Hepatocyte (in vitro differentiated cells): ENCODE measurements around the gene ADIPOR1. TPM values are rescaled to one million over a fixed set of nuclear protein-coding genes. Genes with fewer than 3 reads are reported as not detected.
"Not testable (repeated sequence)": the region's sequence is repeated elsewhere in the genome, so short reads cannot be mapped to it uniquely, and the experiment has no call there.

Experiments used
- DNase-seq: peaks from one replicate; pipeline ENCODE4 v3.0.0-alpha.2; 2016; ENCODE audit warnings: low spot score
- H2AFZ ChIP-seq: fragments of 200-600 bp; sonication (generic); 2 replicates; pipeline ENCODE4 v1.6.0; 2016; ENCODE audit warnings: antibody characterized with exemption, mild to moderate bottlenecking
- H3K27ac ChIP-seq: fragments of 200-600 bp; sonication (generic); 2 replicates; pipeline ENCODE4 v1.5.1; 2016; ENCODE audit warnings: mild to moderate bottlenecking
- H3K27me3 ChIP-seq: fragments of 200-600 bp; sonication (generic); 2 replicates; pipeline ENCODE4 v1.6.1; 2016
- H3K36me3 ChIP-seq: fragments of 200-600 bp; sonication (generic); replicated peaks from 2 replicates; pipeline ENCODE4 v1.5.1; 2016; ENCODE audit warnings: low read depth; ENCODE audit not compliant: insufficient read depth
- H3K4me1 ChIP-seq: fragments of 200-600 bp; sonication (generic); 2 replicates; pipeline ENCODE4 v1.5.1; 2016; ENCODE audit warnings: mild to moderate bottlenecking, moderate library complexity; ENCODE audit not compliant: insufficient read depth
- H3K4me2 ChIP-seq: fragments of 200-600 bp; sonication (generic); 2 replicates; pipeline ENCODE4 v1.6.0; 2016
- H3K4me3 ChIP-seq: fragments of 200-600 bp; sonication (generic); 2 replicates; pipeline ENCODE4 v1.5.1; 2016; ENCODE audit warnings: mild to moderate bottlenecking
- H3K79me2 ChIP-seq: fragments of 200-600 bp; sonication (generic); 2 replicates; pipeline ENCODE4 v1.6.0; 2017; ENCODE audit warnings: mild to moderate bottlenecking
- H3K9me2 ChIP-seq: fragments of 200-600 bp; sonication (generic); replicated peaks from 2 replicates; pipeline ENCODE4 v1.6.0; 2017; ENCODE audit warnings: mild to moderate bottlenecking; ENCODE audit not compliant: insufficient read depth
- H3K9me3 ChIP-seq: fragments of 200-600 bp; sonication (generic); 2 replicates; pipeline ENCODE4 v1.5.1; 2016; ENCODE audit warnings: low read depth, mild to moderate bottlenecking
- H4K20me1 ChIP-seq: fragments of 200-600 bp; sonication (generic); 2 replicates; pipeline ENCODE4 v1.6.0; 2016; ENCODE audit warnings: mild to moderate bottlenecking; ENCODE audit not compliant: insufficient read depth, poor library complexity, severe bottlenecking
- EZH2 ChIP-seq: fragments of 200-600 bp; sonication (generic); IDR thresholded peaks from 2 replicates; pipeline ENCODE4 v1.6.1; 2016; ENCODE audit warnings: antibody characterized with exemption, mild to moderate bottlenecking, borderline replicate concordance
- EZH2phosphoT487 ChIP-seq: fragments of 200-600 bp; sonication (generic); IDR thresholded peaks from one replicate; pipeline ENCODE4 v1.6.1; 2018; ENCODE audit warnings: antibody characterized with exemption, mild to moderate bottlenecking, low read depth, moderate library complexity; ENCODE audit not compliant: unreplicated experiment, severe bottlenecking
- WGBS: methylation state at CpG from one replicate; pipeline ENCODE4 v1.1.6; 2016; ENCODE audit warnings: low lambda C conversion rate; ENCODE audit errors: missing lambda C conversion rate; 5-methylcytosine and 5-hydroxymethylcytosine counted together
- polyA plus RNA-seq: library from polyadenylated mRNA; unstranded; fragments of >200 nt; fragmentation: Nextera tagmentation; extraction: Ambion mirVana; gene quantifications from 2 replicates; pipeline ENCODE4 v1.2.1, GENCODE V29; 2016
- small RNA-seq: library from RNA; depleted of rRNA; stranded (forward); fragments of <200 nt; gene quantifications from one replicate; pipeline ENCODE3, GENCODE V24; 2014
- total RNA-seq: library from RNA; depleted of rRNA; stranded (reverse); fragments of >200 nt; gene quantifications from 2 replicates; pipeline ENCODE4 v1.2.3, GENCODE V29; 2014
- TF ChIP-seq, protein P1 (sequence below): fragments of 200-600 bp; sonication (generic); IDR thresholded peaks from 2 replicates; pipeline ENCODE4 v1.5.1; 2016; ENCODE audit warnings: antibody characterized with exemption, mild to moderate bottlenecking; ENCODE audit not compliant: poor library complexity

ADIPOR1 gene
- total and polyA plus RNA-seq, 2 experiments from 2014 or later, result 75.7 to 121 TPM

DNA sequence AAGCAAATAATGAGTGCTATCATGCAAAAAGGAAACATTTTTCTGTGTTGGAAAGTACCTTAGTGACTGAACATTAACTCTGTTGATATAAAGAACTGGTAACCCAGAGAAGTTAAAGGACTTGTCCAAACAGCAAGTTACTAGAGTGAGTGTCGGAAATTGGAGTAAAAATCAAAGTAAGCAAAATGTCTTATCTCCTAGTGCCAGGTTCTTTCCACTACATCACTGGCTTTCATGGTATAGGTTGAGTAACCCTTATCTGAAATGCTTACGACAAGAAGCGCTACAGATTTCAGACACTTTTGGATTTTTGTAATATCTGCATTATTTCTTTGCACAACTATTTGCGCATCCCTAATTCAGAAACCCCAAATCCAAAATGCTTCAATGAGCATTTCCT is 52.8 kb downstream of the ADIPOR1 start:
- no peaks in the 10 kb centered on the region for H3K9me2 ChIP-seq
- TF ChIP-seq EZH2phosphoT487 (no peak), EZH2 (no peak)
- TF ChIP-seq, protein P1, sequence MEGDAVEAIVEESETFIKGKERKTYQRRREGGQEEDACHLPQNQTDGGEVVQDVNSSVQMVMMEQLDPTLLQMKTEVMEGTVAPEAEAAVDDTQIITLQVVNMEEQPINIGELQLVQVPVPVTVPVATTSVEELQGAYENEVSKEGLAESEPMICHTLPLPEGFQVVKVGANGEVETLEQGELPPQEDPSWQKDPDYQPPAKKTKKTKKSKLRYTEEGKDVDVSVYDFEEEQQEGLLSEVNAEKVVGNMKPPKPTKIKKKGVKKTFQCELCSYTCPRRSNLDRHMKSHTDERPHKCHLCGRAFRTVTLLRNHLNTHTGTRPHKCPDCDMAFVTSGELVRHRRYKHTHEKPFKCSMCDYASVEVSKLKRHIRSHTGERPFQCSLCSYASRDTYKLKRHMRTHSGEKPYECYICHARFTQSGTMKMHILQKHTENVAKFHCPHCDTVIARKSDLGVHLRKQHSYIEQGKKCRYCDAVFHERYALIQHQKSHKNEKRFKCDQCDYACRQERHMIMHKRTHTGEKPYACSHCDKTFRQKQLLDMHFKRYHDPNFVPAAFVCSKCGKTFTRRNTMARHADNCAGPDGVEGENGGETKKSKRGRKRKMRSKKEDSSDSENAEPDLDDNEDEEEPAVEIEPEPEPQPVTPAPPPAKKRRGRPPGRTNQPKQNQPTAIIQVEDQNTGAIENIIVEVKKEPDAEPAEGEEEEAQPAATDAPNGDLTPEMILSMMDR, result no peak
- no peaks in the 10 kb centered on the region for H3K9me3 ChIP-seq
- H3K4me2 ChIP-seq, result no peak overlapping the region
- 97% methylated on average over 4 of the region's 4 CpGs for WGBS
- H3K27me3 ChIP-seq, result no peaks in the 10 kb centered on the region
- no peaks in the 10 kb centered on the region for H3K4me1 ChIP-seq
- H3K79me2 ChIP-seq, result no peaks in the 10 kb centered on the region
- no peak overlapping the region for H3K4me3 ChIP-seq
- peaks cover 6% of the 10 kb centered on the region for H3K36me3 ChIP-seq
- H4K20me1 ChIP-seq, result no peaks in the 10 kb centered on the region
- H3K27ac ChIP-seq, result no peak overlapping the region
- DNase-seq, result no peak
- H2AFZ ChIP-seq, result no peak overlapping the region

DNA sequence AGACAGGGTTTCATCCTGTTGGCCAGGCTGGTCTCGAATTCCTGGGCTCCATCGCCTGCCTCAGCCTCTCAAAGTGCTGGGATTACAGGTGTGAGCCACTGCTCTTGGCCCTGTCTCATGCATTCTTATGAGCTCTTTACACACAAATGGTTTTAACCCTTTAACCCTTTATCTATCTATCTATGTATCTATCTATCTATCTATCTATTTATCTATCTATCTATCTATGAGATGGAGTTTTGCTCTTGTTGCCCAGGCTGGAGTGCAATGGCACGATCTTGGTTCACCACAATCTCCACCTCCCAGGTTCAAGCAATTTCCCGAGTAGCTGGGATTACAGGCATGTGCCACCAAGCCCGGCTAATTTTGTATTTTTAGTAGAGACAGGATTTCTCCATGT is 54.3 kb downstream of the ADIPOR1 start:
- H3K27me3 ChIP-seq, H3K9me3 ChIP-seq, DNase-seq, H3K9me2 ChIP-seq, H3K4me2 ChIP-seq, H3K79me2 ChIP-seq, H3K36me3 ChIP-seq, H3K4me3 ChIP-seq, H3K4me1 ChIP-seq, H3K27ac ChIP-seq, H2AFZ ChIP-seq, H4K20me1 ChIP-seq: not testable (repeated sequence)
- WGBS, result 91% methylated on average over 5 of the region's 5 CpGs

DNA sequence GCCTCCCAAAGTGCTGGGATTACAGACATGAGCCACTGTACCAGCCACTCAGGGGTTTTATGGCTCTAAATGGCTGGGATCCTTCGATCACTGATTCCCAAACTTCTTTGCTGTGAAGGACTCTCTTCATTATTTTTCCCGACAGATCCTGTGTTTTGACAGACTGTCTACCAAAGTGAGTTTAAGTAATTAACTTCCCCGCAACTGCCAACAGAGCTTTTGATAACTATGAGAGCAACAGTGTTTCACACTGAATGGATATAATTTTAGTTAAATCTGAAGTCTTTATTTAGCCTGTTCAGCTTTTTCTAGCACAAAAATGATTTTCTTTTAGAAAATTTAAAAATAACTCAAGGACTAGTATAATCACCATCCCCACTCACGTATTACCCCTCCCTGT is 56.6 kb downstream of the ADIPOR1 start:
- Histone ChIP-seq H3K27me3 (no peaks in the 10 kb centered on the region), H3K36me3 (no peaks in the 10 kb centered on the region), H4K20me1 (no peaks in the 10 kb centered on the region), H3K9me3 (no peaks in the 10 kb centered on the region), H3K4me1 (no peaks in the 10 kb centered on the region), H3K4me2 (no peak overlapping the region), H2AFZ (no peak overlapping the region), H3K79me2 (no peaks in the 10 kb centered on the region), H3K4me3 (no peak overlapping the region), H3K27ac (no peak overlapping the region), H3K9me2 (no peaks in the 10 kb centered on the region)
- no peak for TF ChIP-seq EZH2
- TF ChIP-seq EZH2phosphoT487, result no peak
- TF ChIP-seq, protein P1, result no peak
- 98% methylated on average over 4 of the region's 4 CpGs for WGBS
- no peak for DNase-seq

DNA sequence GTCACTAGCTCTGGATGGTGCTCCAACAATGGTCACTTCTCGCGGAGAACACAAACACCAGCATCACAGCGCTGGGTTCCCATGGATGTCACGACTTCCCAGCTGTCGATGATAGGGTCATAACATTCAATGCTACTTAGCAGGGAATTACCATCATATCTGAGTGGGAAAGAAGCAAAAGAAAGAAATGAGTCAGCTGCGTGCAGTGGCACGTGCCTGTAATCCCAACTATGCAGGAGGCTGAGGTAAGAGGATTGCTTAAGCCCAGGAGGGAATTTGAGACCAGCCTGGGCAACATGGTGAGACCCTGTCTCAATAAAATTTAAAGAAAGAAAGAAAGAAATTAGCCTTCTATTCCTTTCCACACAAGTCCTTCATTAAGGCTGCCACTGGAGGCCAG is 65.6 kb downstream of the ADIPOR1 start:
- no peak for TF ChIP-seq EZH2phosphoT487
- TF ChIP-seq, protein P1, result no peak
- no peak for TF ChIP-seq EZH2
- WGBS, result 96% methylated on average over 7 of the region's 7 CpGs
- no peaks in the 10 kb centered on the region for H3K9me3 ChIP-seq
- H3K79me2 ChIP-seq, result peaks cover 5% of the 10 kb centered on the region
- H3K4me2 ChIP-seq, result no peak overlapping the region
- no peak overlapping the region for H3K4me3 ChIP-seq
- H3K27me3 ChIP-seq, result no peaks in the 10 kb centered on the region
- H2AFZ ChIP-seq, result no peak overlapping the region
- H4K20me1 ChIP-seq, result no peaks in the 10 kb centered on the region
- no peak overlapping the region for H3K27ac ChIP-seq
- H3K4me1 ChIP-seq, result peaks cover 5% of the 10 kb centered on the region
- H3K36me3 ChIP-seq, result no peaks in the 10 kb centered on the region
- DNase-seq, result no peak
- no peaks in the 10 kb centered on the region for H3K9me2 ChIP-seq

Small RNA genes lying within 50 kb of the gene (small RNA-seq; reads per million reads assigned to genes)
- gene RF00019, result not detected

Other genes starting within 250 kb of the ADIPOR1 start
- gene SYT2, start 247.9 kb downstream of the ADIPOR1 start, total RNA-seq, result 0.64 and 0.90 TPM in 2 replicates
- 0.12 and 0.81 TPM in 2 replicates for gene SYT2, start 247.9 kb downstream of the ADIPOR1 start, polyA plus RNA-seq
- gene KDM5B, start 149.9 kb downstream of the ADIPOR1 start, total RNA-seq, result 102 and 110 TPM in 2 replicates
- 87.9 and 94.8 TPM in 2 replicates for gene KDM5B, start 149.9 kb downstream of the ADIPOR1 start, polyA plus RNA-seq
- 0.48 and 0.60 TPM in 2 replicates for gene PCAT6, start 147.4 kb downstream of the ADIPOR1 start, total RNA-seq
- 11.1 and 15.7 TPM in 2 replicates for gene PCAT6, start 147.4 kb downstream of the ADIPOR1 start, polyA plus RNA-seq
- 6.1 and 8.3 TPM in 2 replicates for gene RABIF, start 69.2 kb downstream of the ADIPOR1 start, total RNA-seq
- gene RABIF, start 69.2 kb downstream of the ADIPOR1 start, polyA plus RNA-seq, result 13.6 and 14.7 TPM in 2 replicates
- gene KLHL12, start 31.1 kb downstream of the ADIPOR1 start, total RNA-seq, result 21.6 and 23.4 TPM in 2 replicates
- 12.7 and 15.1 TPM in 2 replicates for gene KLHL12, start 31.1 kb downstream of the ADIPOR1 start, polyA plus RNA-seq
- gene CYB5R1, start 8.9 kb upstream of the ADIPOR1 start, total RNA-seq, result 64.9 and 71.6 TPM in 2 replicates
- gene CYB5R1, start 8.9 kb upstream of the ADIPOR1 start, polyA plus RNA-seq, result 93.8 and 97.6 TPM in 2 replicates
- 78.8 and 105 TPM in 2 replicates for gene TMEM183A, start 49.1 kb upstream of the ADIPOR1 start, total RNA-seq
- 61.0 and 65.2 TPM in 2 replicates for gene TMEM183A, start 49.1 kb upstream of the ADIPOR1 start, polyA plus RNA-seq
- 1.1 and 1.4 TPM in 2 replicates for gene PPFIA4, start 68.2 kb upstream of the ADIPOR1 start, total RNA-seq
- gene PPFIA4, start 68.2 kb upstream of the ADIPOR1 start, polyA plus RNA-seq, result 1.7 and 5.2 TPM in 2 replicates
- gene MYOG, start 127.7 kb upstream of the ADIPOR1 start, total RNA-seq, result not detected in 2 replicates
- gene MYOG, start 127.7 kb upstream of the ADIPOR1 start, polyA plus RNA-seq, result not detected in 2 replicates
- 2.3 and 2.4 TPM in 2 replicates for gene ADORA1, start 169.4 kb upstream of the ADIPOR1 start, total RNA-seq
- 1.6 and 2.0 TPM in 2 replicates for gene ADORA1, start 169.4 kb upstream of the ADIPOR1 start, polyA plus RNA-seq
- gene MYBPH, start 217.5 kb upstream of the ADIPOR1 start, total RNA-seq, result not detected in 2 replicates
- 0.70 TPM in 1 of 2 replicates, not detected in the other for gene MYBPH, start 217.5 kb upstream of the ADIPOR1 start, polyA plus RNA-seq
- 8.4 and 12.8 TPM in 2 replicates for gene CHI3L1, start 228.4 kb upstream of the ADIPOR1 start, total RNA-seq
- gene CHI3L1, start 228.4 kb upstream of the ADIPOR1 start, polyA plus RNA-seq, result 21.8 and 25.3 TPM in 2 replicates